K562 (cell line): ENCODE measurements around the gene ZNF324B. TPM values are rescaled to one million over a fixed set of nuclear protein-coding genes. Genes with fewer than 3 reads are reported as not detected.
A peak's percentile ranks its signal among the peaks of the same experiment; 100 is the strongest.

ENCODE experiments used
- CREM ChIP-seq: IDR thresholded peaks from 2 replicates; pipeline ENCODE4 v1.6.1; 2014; ENCODE audit warnings: antibody characterized with exemption, low read depth
- CSDE1 ChIP-seq, 2 experiments: fragments of 450-650 bp; IDR thresholded peaks; 2 replicates each; pipeline ENCODE4 v1.6.1; 2016; ENCODE audit warnings: mild to moderate bottlenecking in 1 of 2
- E2F8 ChIP-seq: fragments of 450-650 bp; IDR thresholded peaks from 2 replicates; pipeline ENCODE4 v1.7.1; 2018; ENCODE audit warnings: mild to moderate bottlenecking, low read depth; ENCODE audit not compliant: partially characterized antibody
- ETS1 ChIP-seq: conservative IDR thresholded peaks from 2 replicates; pipeline ENCODE4 v1.6.1; 2011; ENCODE audit warnings: low read depth, mild to moderate bottlenecking, low read length; ENCODE audit not compliant: control insufficient read depth
- KDM5B ChIP-seq: fragments of 200-600 bp; sonication (generic); IDR thresholded peaks from 2 replicates; pipeline ENCODE4 v1.6.1; 2012; ENCODE audit warnings: low read depth, mild to moderate bottlenecking, moderate library complexity, low read length, control low read depth, inconsistent platforms; ENCODE audit not compliant: insufficient replicate concordance
- L3MBTL2 ChIP-seq: fragments of 450-650 bp; IDR thresholded peaks from 2 replicates; pipeline ENCODE4 v1.6.1; 2016; ENCODE audit warnings: mild to moderate bottlenecking, moderate library complexity
- MAZ ChIP-seq, 2 experiments: fragments of 450-650 bp in 1 of 2; sonication (generic) in 1 of 2; formaldehyde crosslinking; IDR thresholded peaks in 1 of 2; conservative IDR thresholded peaks in 1 of 2; 2 replicates each; pipeline versions ENCODE4 v1.4.0 to v1.5.0; 2020; ENCODE audit warnings: mild to moderate bottlenecking in 1 of 2, missing genetic modification reagents in 1 of 2
- MITF ChIP-seq: IDR thresholded peaks from 2 replicates; pipeline ENCODE4 v1.6.1; 2014; ENCODE audit warnings: antibody characterized with exemption
- MNT ChIP-seq, 2 experiments: fragments of 450-650 bp; conservative IDR thresholded peaks; 2 replicates each; pipeline ENCODE4 v1.6.1; 2017; ENCODE audit warnings: mild to moderate bottlenecking in 2 of 2, moderate library complexity in 2 of 2
- NCOA2 ChIP-seq, 2 experiments: fragments of 450-650 bp; IDR thresholded peaks; 2 replicates each; pipeline ENCODE4 v1.6.1; 2018; ENCODE audit warnings: mild to moderate bottlenecking in 2 of 2, moderate library complexity in 1 of 2; ENCODE audit not compliant: partially characterized antibody in 2 of 2
- NFIC ChIP-seq: fragments of 450-650 bp; IDR thresholded peaks from 2 replicates; pipeline ENCODE4 v1.6.1; 2017; ENCODE audit warnings: mild to moderate bottlenecking, inconsistent platforms
- NFYB ChIP-seq: IDR thresholded peaks from 2 replicates; pipeline ENCODE4 v1.6.1; 2011; ENCODE audit warnings: mild to moderate bottlenecking, moderate library complexity; ENCODE audit not compliant: insufficient read length; ENCODE audit errors: extremely low read depth
- PHF8 ChIP-seq: fragments of 200-600 bp; sonication (generic); IDR thresholded peaks from 2 replicates; pipeline ENCODE4 v1.6.1; 2012; ENCODE audit warnings: mixed run types, mild to moderate bottlenecking, inconsistent platforms, low read length, moderate library complexity, borderline replicate concordance
- PHTF2 ChIP-seq: fragments of 250-450 bp; sonication (Bioruptor Pico); IDR thresholded peaks from 2 replicates; pipeline ENCODE4 v1.5.0; 2021; ENCODE audit warnings: mild to moderate bottlenecking
- POLR2AphosphoS2 ChIP-seq: IDR thresholded peaks from 2 replicates; pipeline ENCODE4 v1.6.1; 2012; ENCODE audit warnings: low read length, improper control_type of control experiment
- SAP30 ChIP-seq: fragments of 200-600 bp; sonication (generic); IDR thresholded peaks from 2 replicates; pipeline ENCODE4 v1.6.1; 2012; ENCODE audit warnings: borderline replicate concordance, low read depth, mild to moderate bottlenecking, moderate library complexity, low read length, control low read depth, inconsistent platforms; ENCODE audit not compliant: insufficient read depth, poor library complexity, severe bottlenecking
- SMARCC2 ChIP-seq: fragments of 450-650 bp; IDR thresholded peaks from 2 replicates; pipeline ENCODE4 v1.6.1; 2017; ENCODE audit warnings: antibody characterized with exemption, moderate library complexity, mild to moderate bottlenecking, low read depth
- ZBTB17 ChIP-seq: fragments of 450-650 bp; formaldehyde crosslinking; IDR thresholded peaks from 2 replicates; pipeline ENCODE4 v1.4.0; 2020; ENCODE audit warnings: mild to moderate bottlenecking
- ZNF133 ChIP-seq: fragments of 250-450 bp; sonication (Bioruptor Pico); IDR thresholded peaks from 2 replicates; pipeline ENCODE4 v1.4.0; 2020; ENCODE audit warnings: mild to moderate bottlenecking
- ZNF253 ChIP-seq: fragments of 250-450 bp; sonication (Bioruptor Pico); conservative IDR thresholded peaks from 2 replicates; pipeline ENCODE4 v1.6.1; 2021; ENCODE audit warnings: mild to moderate bottlenecking
- polyA plus RNA-seq, 8 experiments: library from polyadenylated mRNA; depleted of rRNA in 4 of 8; stranded (reverse) in 5 of 8; unstranded in 3 of 8; fragments of >200 nt; fragmentation: Nextera tagmentation in 2 of 8; fragmentation: Illumina TruSeq in 1 of 8; extraction: Ambion mirVana in 2 of 8; extraction: Trizol in 1 of 8; gene quantifications; 2 replicates each; pipeline versions ENCODE4 v1.2.1 to v1.2.3, GENCODE V29; 2011 to 2014; ENCODE audit warnings: inconsistent platforms in 1 of 8, missing spikeins in 1 of 8
- total RNA-seq, 7 experiments: library from RNA; depleted of rRNA in 6 of 7; stranded (reverse); fragments of >200 nt in 6 of 7; fragmentation: Illumina TruSeq in 2 of 7; extraction: Trizol in 2 of 7; gene quantifications; 2 replicates each; pipeline versions ENCODE4 v1.2.1 to v1.2.3, GENCODE V29; 2011 to 2021; ENCODE audit warnings: low replicate concordance in 1 of 7

The ZNF324B gene
- total and polyA plus RNA-seq, 9 of the 15 experiments (the other 6 are each of a cell fraction or from before 2014, with no cell fraction given), result 0.20 to 13.5 (median 5.7) TPM

GRCh38 chr19:58466760-58467589 is 15.6 kb downstream of the ZNF324B start, which contains the start of gene ZNF324 (continued):
- peak; percentile 55; the same call in 1 of the 2 replicates for TF ChIP-seq MITF
- peak; percentile 55 for TF ChIP-seq E2F8
- no peak for TF ChIP-seq NCOA2 (IDR thresholded peaks at IDR 0.05; ENCODE audit: partially characterized antibody in 2 of 2)
- peak; percentile 77; the same call in 1 of the 2 replicates for TF ChIP-seq PHF8
- peak in 1 of 2 experiments; percentile 55; a peak in 1 of 4 replicates for TF ChIP-seq CSDE1 (IDR thresholded peaks at IDR 0.05)
- no peak for TF ChIP-seq SMARCC2
- TF ChIP-seq POLR2AphosphoS2, result peak; percentile 74; the same call in 1 of the 2 replicates
- peak; percentile 95 to 96 for TF ChIP-seq MNT (conservative IDR thresholded peaks at IDR 0.05)
- peak; percentile 94 for TF ChIP-seq SAP30
- peak; percentile 90 for TF ChIP-seq CREM
- peak; percentile 86 for TF ChIP-seq KDM5B
- TF ChIP-seq L3MBTL2, result peak; percentile 85
- TF ChIP-seq ZNF253 (CRISPR knock-in tag), result no peak
- TF ChIP-seq NFYB, result peak; percentile 89
- 0 out of 2 replicates have a peak, but pooled peaks have one; percentile 1 for TF ChIP-seq ZNF133
- TF ChIP-seq ZBTB17 (CRISPR knock-in tag), result peak; percentile 59; the same call in 1 of the 2 replicates
- TF ChIP-seq ETS1, result peak; percentile 41; the same call in 1 of the 2 replicates
- no peak for TF ChIP-seq PHTF2 (CRISPR knock-in tag)
- TF ChIP-seq NFIC, result peak; percentile 26
- peak in 1 of 2 experiments; percentile 75; a peak in 2 of 4 replicates for TF ChIP-seq MAZ (CRISPR knock-in tag; conservative IDR thresholded peaks at IDR 0.05 in 1 of 2, IDR thresholded peaks at IDR 0.05 in 1 of 2)
